Suprapubic skin (tissue), 4 donors: ENCODE measurements around the gene STXBP1. TPM values are rescaled to one million over a fixed set of nuclear protein-coding genes. Genes with fewer than 3 reads are reported as not detected.

Experiments
- DNase-seq, 2 donors: peaks; one replicate each; pipeline ENCODE4 v3.0.0-alpha.2; 2019; ENCODE audit warnings: low spot score in 2 of 2
- H3K27ac ChIP-seq: fragments of 200-600 bp; sonication (generic); one replicate; pipeline ENCODE4 v1.5.1; 2019
- H3K27me3 ChIP-seq: fragments of 200-600 bp; sonication (generic); one replicate; pipeline ENCODE4 v1.5.1; 2019
- H3K36me3 ChIP-seq: fragments of 200-600 bp; sonication (generic); one replicate; pipeline ENCODE4 v1.5.1; 2019
- H3K4me1 ChIP-seq: fragments of 200-600 bp; sonication (generic); one replicate; pipeline ENCODE4 v1.5.1; 2019
- H3K4me3 ChIP-seq: fragments of 200-600 bp; sonication (generic); one replicate; pipeline ENCODE4 v1.5.1; 2019; ENCODE audit warnings: mild to moderate bottlenecking
- H3K9me3 ChIP-seq: fragments of 200-600 bp; sonication (generic); one replicate; pipeline ENCODE4 v1.5.1; 2019
- EP300 ChIP-seq: sonication (generic); formaldehyde crosslinking; IDR thresholded peaks from one replicate; pipeline ENCODE4 v1.6.1; 2017; ENCODE audit warnings: antibody characterized with exemption
- POLR2A ChIP-seq, 2 donors: fragments of 450-650 bp; IDR thresholded peaks; one replicate each; pipeline ENCODE4 v1.6.1; 2017; ENCODE audit warnings: antibody characterized with exemption in 2 of 2, mild to moderate bottlenecking in 2 of 2, moderate library complexity in 2 of 2
- POLR2AphosphoS5 ChIP-seq, 3 donors: sonication (generic); formaldehyde crosslinking; IDR thresholded peaks; one replicate each; pipeline ENCODE4 v1.6.1; 2017; ENCODE audit warnings: antibody characterized with exemption in 3 of 3
- WGBS: methylation state at CpG from one replicate; pipeline ENCODE4 v1.1.5; 2018; 5-methylcytosine and 5-hydroxymethylcytosine counted together
- total RNA-seq, 4 donors: library from RNA; depleted of rRNA; stranded (reverse); fragments of >200 nt; gene quantifications; one replicate each; pipeline ENCODE4 v1.1.0, GENCODE V29; 2016
- TF ChIP-seq, protein P1 (sequence below), 2 donors: fragments of 200-600 bp in 1 of 2; fragments of 450-650 bp in 1 of 2; sonication (generic) in 1 of 2; IDR thresholded peaks; one replicate each; pipeline ENCODE4 v1.5.1; 2016 to 2019; ENCODE audit warnings: antibody characterized with exemption in 2 of 2, mild to moderate bottlenecking in 1 of 2, moderate library complexity in 1 of 2

The STXBP1 gene
- total RNA-seq, 4 donors from 2014 or later = 18.4 to 28.2 (median 24.5) TPM

DNA sequence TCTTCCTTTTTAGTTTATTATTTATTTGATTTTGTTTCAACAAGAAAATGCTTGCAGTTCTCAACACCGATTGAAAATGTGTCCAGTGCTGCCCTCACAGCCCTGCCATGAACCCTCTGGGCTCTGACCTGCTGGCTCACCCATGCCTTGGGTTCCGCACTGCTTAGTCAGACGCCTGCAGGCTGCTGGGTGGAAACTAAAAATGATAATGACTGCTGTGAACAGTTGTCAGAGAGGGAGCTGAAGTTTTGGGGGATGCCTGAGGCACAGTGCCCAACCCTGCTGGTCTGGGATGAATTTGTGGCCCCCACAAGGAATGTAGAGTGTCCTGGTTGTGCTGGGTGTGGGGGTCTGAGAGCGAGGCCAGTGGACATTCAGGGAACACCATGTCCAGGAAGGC lies 72.5 kb downstream of the STXBP1 start:
- H3K36me3 ChIP-seq = peaks cover 63% of the 10 kb centered on the region

DNA sequence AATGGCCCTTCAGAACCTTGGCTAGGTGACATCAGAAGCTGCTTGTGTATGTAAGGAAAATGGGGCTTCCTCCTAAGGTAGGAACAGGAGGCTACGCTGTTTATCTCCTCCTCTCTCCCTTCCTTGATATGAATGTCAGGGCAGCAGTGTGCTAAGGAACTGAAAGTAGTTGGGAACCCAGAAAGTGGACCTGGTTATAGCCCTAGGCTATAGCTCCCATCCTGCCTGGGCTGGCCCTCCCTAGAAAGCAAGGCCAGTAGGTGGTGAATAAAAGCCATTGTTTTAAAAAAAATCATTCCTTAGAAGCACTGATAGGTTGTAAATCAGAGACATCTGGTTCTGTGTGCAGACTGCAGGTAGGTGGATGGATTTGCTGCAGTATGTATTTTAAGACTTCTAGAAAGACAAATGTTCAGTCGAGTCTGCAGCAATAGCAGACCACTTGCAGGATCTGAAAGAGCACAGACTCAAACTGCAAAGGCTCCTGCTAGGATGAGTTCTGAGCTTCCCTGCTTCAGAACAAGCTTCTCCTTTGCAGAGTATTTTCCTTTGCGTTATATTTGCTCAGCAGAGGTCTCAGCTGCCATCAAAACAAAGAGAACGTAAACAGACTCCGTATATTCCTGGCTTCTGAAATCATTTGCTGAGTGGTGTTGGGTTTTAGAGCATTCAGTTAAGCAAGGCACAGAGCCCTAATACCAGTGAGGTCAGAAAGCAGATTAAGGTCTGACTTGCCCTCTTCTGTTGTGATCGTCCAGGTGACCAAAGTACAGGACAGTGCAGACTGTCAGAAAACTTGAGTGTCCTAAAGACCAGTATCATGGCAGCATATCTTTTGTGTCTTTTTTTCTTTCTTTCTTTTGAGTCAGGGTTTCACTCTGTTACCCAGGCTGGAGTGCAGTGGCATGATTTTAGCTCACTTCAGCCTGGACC lies 74.7 kb downstream of the STXBP1 start:
- 73% methylated on average over 6 of the region's 6 CpGs for WGBS
- Histone ChIP-seq H3K4me1 (no peaks in the 10 kb centered on the region), H3K36me3 (peaks cover 66% of the 10 kb centered on the region), H3K27me3 (no peaks in the 10 kb centered on the region), H3K27ac (no peak overlapping the region), H3K4me3 (no peak overlapping the region), H3K9me3 (no peaks in the 10 kb centered on the region)
- TF ChIP-seq, protein P1, sequence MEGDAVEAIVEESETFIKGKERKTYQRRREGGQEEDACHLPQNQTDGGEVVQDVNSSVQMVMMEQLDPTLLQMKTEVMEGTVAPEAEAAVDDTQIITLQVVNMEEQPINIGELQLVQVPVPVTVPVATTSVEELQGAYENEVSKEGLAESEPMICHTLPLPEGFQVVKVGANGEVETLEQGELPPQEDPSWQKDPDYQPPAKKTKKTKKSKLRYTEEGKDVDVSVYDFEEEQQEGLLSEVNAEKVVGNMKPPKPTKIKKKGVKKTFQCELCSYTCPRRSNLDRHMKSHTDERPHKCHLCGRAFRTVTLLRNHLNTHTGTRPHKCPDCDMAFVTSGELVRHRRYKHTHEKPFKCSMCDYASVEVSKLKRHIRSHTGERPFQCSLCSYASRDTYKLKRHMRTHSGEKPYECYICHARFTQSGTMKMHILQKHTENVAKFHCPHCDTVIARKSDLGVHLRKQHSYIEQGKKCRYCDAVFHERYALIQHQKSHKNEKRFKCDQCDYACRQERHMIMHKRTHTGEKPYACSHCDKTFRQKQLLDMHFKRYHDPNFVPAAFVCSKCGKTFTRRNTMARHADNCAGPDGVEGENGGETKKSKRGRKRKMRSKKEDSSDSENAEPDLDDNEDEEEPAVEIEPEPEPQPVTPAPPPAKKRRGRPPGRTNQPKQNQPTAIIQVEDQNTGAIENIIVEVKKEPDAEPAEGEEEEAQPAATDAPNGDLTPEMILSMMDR (IDR thresholded peaks at IDR 0.05) = no peak
- TF ChIP-seq EP300 = no peak
- no peak for TF ChIP-seq POLR2AphosphoS5 (IDR thresholded peaks at IDR 0.05)
- no peak for TF ChIP-seq POLR2A (IDR thresholded peaks at IDR 0.05)
- no peak for DNase-seq

More for the DNA sequence above, 72.5 kb downstream of the STXBP1 start:
- Histone ChIP-seq H3K9me3 (no peaks in the 10 kb centered on the region), H3K4me3 (no peak overlapping the region), H3K27me3 (no peaks in the 10 kb centered on the region), H3K27ac (no peak overlapping the region), H3K4me1 (no peaks in the 10 kb centered on the region)
- no peak for TF ChIP-seq POLR2AphosphoS5 (IDR thresholded peaks at IDR 0.05)
- no peak for TF ChIP-seq POLR2A (IDR thresholded peaks at IDR 0.05)
- TF ChIP-seq, protein P1 (IDR thresholded peaks at IDR 0.05) = no peak
- no peak for TF ChIP-seq EP300
- 75% methylated on average over 4 of the region's 4 CpGs for WGBS
- no peak for DNase-seq

DNA sequence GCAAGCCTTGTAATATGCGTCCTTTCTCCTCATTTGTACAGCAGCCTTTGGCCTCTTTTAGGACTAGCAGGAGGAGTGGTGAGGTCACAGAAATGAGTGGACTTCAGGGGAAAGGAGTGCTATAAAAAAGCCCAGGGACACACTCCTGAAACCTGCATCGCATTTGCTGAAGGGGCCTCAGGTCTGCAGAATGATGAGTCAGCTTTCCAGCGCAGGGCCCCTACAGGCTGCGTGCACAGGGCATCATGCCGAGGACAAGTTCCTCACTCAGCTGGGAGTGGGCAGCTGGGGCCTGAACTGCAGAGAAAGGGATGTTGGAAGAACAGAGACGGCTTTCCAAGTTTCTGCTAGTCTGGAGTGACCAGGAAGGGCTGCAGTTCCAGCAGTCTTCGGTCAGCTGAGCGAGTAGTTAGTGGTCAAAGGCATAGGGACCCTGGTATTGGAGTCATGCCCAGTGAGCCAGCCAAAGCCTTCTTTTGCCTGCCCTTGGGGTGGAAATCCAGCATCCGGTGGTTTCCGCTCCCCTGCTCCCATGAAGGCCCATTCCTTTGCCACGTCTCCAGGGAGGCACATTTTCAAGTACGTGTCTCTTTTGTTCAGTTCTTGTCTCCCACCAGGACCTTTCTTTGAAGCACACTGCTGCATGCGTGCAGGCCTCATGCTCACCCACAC lies 77.4 kb downstream of the STXBP1 start:
- no peaks in the 10 kb centered on the region for H3K27me3 ChIP-seq
- no peak overlapping the region for H3K4me3 ChIP-seq
- no peaks in the 10 kb centered on the region for H3K4me1 ChIP-seq
- H3K36me3 ChIP-seq = peaks cover 47% of the 10 kb centered on the region
- H3K27ac ChIP-seq = no peak overlapping the region
- no peak for DNase-seq
- H3K9me3 ChIP-seq = no peaks in the 10 kb centered on the region
- 86% methylated on average over 9 of the region's 13 CpGs for WGBS
- TF ChIP-seq POLR2A (IDR thresholded peaks at IDR 0.05) (no peak), EP300 (no peak), POLR2AphosphoS5 (IDR thresholded peaks at IDR 0.05) (no peak)
- TF ChIP-seq, protein P1 (IDR thresholded peaks at IDR 0.05) = no peak

DNA sequence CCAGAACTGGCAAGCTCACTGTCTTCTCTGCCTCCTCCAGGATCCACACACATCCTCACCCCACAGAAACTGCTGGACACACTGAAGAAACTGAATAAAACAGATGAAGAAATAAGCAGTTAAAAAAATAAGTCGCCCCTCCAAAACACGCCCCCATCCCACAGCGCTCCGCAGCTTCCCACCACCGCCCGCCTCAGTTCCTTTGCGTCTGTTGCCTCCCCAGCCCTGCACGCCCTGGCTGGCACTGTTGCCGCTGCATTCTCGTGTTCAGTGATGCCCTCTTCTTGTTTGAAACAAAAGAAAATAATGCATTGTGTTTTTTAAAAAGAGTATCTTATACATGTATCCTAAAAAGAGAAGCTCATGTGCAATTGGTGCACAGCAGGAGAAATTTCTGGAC lies 78.7 kb downstream of the STXBP1 start:
- Histone ChIP-seq H3K27ac (no peak overlapping the region), H3K9me3 (no peaks in the 10 kb centered on the region), H3K36me3 (peaks cover 46% of the 10 kb centered on the region), H3K4me1 (peaks cover 6% of the 10 kb centered on the region), H3K4me3 (no peak overlapping the region), H3K27me3 (no peaks in the 10 kb centered on the region)
- TF ChIP-seq POLR2A (IDR thresholded peaks at IDR 0.05) (no peak), POLR2AphosphoS5 (IDR thresholded peaks at IDR 0.05) (no peak), EP300 (no peak)
- TF ChIP-seq, protein P1 (IDR thresholded peaks at IDR 0.05) = no peak
- 83% methylated on average over 10 of the region's 10 CpGs for WGBS
- no peak for DNase-seq

DNA sequence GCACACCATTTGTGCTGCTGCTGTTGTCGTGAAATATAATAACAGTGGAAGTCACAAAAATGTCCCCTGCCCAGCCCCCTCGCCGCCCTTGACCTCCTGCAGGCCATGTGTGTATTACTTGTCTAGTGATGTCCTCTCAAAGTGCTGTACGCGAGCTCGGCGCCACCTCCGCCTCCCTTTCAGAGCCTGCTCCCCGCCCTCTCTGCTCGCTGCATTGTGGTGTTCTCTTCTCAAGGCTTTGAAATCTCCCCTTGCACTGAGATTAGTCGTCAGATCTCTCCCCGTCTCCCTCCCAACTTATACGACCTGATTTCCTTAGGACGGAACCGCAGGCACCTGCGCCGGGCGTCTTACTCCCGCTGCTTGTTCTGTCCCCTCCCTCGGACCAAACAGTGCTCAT lies 80.0 kb downstream of the STXBP1 start:
- TF ChIP-seq POLR2A (IDR thresholded peaks at IDR 0.05) = no peak
- no peak for TF ChIP-seq EP300
- no peak for TF ChIP-seq POLR2AphosphoS5 (IDR thresholded peaks at IDR 0.05)
- TF ChIP-seq, protein P1 (IDR thresholded peaks at IDR 0.05) = no peak
- H3K4me3 ChIP-seq = no peak overlapping the region
- peaks cover 7% of the 10 kb centered on the region for H3K4me1 ChIP-seq
- 88% methylated on average over 20 of the region's 20 CpGs for WGBS
- H3K27me3 ChIP-seq = no peaks in the 10 kb centered on the region
- no peak overlapping the region for H3K27ac ChIP-seq
- no peaks in the 10 kb centered on the region for H3K9me3 ChIP-seq
- DNase-seq = no peak
- H3K36me3 ChIP-seq = peaks cover 37% of the 10 kb centered on the region
